ENCODE data around the gene RTN4IP1. TPM values are rescaled to one million over a fixed set of nuclear protein-coding genes. Genes with fewer than 3 reads are reported as not detected.

RTN4IP1 gene
- total RNA-seq, result 2.8 and 3.6 TPM in 2 replicates

GRCh38 chr6:106629103-106629858, at the start of gene RTN4IP1, which contains the start of gene QRSL1:
Gene RTN4IP1, minus strand, starts transcription at chr6:106629498. Its CDS starts 477 bp downstream, at chr6:106629021.
Gene QRSL1, plus strand, starts transcription at chr6:106629578. Its CDS starts 104 bp downstream, at chr6:106629682.

Other genes with a start within 250 kb of the RTN4IP1 start
- gene QRSL1, start 80 bp upstream of the RTN4IP1 start, total RNA-seq, result 6.4 and 8.7 TPM in 2 replicates

All from pericardium fibroblast (primary cell).